D721Med (cell line): ENCODE measurements around the gene RCOR2.

Experiments
- DNase-seq: peaks from one replicate; pipeline ENCODE4 v3.0.0; 2011; ENCODE audit warnings: low spot score; ENCODE audit not compliant: insufficient read length
- FAIRE-seq: peaks from 2 replicates; lab custom pipeline; 2011; peaks lifted over from hg19 to GRCh38; lab: Jason Lieb, UNC
- CTCF ChIP-seq: IDR thresholded peaks from 2 replicates; pipeline ENCODE4 v1.5.1; 2012; ENCODE audit warnings: mild to moderate bottlenecking, control low read depth; ENCODE audit not compliant: insufficient read depth; ENCODE audit errors: missing control alignments

Gene RCOR2

GRCh38 chr11:63906087-63906486 is 10.9 kb downstream of the RCOR2 start:
- no peak for TF ChIP-seq CTCF
- DNase-seq (no peak), FAIRE-seq (no peak)

DNA sequence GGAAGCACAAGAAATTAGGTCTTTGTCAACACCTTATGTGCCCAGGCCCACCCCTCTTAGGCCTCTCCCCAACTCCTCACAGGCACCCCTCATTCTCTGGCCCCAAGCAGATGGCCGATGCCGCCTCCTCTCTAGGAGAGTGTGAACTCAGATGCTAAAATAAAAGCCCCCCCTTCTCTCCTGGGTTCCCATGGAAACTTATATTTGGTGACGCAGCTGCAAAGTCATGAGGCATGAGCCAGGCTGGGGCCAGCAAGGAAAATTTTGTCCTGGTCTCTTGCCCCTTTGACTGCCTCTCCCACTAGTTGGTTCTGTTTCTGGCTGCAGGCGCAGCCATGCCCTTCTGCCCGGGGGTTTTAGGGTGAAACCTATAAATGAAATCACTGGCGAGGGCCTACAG is 11.8 kb downstream of the RCOR2 start:
- DNase-seq (no peak), FAIRE-seq (no peak)
- TF ChIP-seq CTCF: no peak

GRCh38 chr11:63904743-63905142 is 12.2 kb downstream of the RCOR2 start:
- no peak for TF ChIP-seq CTCF
- FAIRE-seq (no peak), DNase-seq (no peak)

- FAIRE-seq: no peak
- TF ChIP-seq CTCF: no peak
- DNase-seq: no peak
These were observed 13.1 kb downstream of the RCOR2 start for GRCh38 chr11:63903884-63904283.

DNA sequence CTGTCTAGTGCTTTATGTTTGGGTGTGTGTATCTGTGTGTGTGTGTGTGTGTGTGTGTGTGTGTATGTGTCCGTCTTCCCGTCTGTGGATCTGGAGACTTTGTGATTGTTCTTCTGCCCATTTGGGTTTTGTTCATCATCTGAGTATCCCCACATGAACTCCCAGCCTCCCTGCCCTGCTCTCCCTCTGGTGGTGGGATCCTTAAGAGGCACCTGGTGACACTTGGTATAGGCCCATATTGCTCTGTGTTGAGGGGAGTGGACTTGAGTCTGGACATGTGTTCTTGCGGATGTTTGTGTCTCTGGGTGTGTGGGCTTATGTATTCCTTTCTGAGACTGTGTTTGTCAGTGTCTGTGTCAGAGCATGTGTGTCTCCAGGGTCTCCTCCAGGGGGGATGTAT is 15.3 kb downstream of the RCOR2 start:
- TF ChIP-seq CTCF: peak; percentile 2
- DNase-seq: no peak
- FAIRE-seq: no peak

GRCh38 chr11:63897459-63898146 is 19.4 kb downstream of the RCOR2 start:
- DNase-seq (no peak), FAIRE-seq (no peak)
- TF ChIP-seq CTCF: no peak

GRCh38 chr11:63896071-63896470 is 20.9 kb downstream of the RCOR2 start:
- FAIRE-seq: no peak

More at GRCh38 chr11:63896071-63896470, 20.9 kb downstream of the RCOR2 start:
- no peak for TF ChIP-seq CTCF
- DNase-seq: no peak
